HG02870 (cell line): ENCODE data around the gene CCDC171.
"Not testable (repeated sequence)": the region's sequence is repeated elsewhere in the genome, so short reads cannot be mapped to it uniquely, and the experiment has no call there.

Experiments
- ATAC-seq: cut with Tn5 transposase; IDR thresholded peaks from one replicate; pipeline ENCODE4 v1.9.1; 2021; ENCODE audit warnings: mild to moderate bottlenecking, moderate library complexity; ENCODE audit not compliant: unreplicated experiment

Gene CCDC171

DNA sequence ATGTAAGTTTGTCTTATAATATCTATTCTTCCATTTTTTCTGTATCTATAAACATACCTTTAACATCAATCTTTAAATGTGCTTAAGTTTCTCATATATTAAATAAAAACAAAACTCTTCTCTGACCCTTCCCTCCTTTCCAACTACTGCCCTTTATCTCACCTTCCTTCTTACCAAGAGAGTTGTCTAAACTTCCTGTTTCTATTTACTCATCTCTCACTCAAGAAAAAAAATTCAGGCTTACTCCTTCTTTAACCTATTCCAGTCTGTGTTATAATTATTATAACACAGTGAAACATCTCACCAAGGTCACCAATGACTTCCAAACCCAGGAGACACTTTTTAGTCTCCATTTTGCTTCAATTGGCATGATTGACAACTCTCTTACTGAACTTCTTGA lies 140.9 kb downstream of the CCDC171 start:
- ATAC-seq = no peak

DNA sequence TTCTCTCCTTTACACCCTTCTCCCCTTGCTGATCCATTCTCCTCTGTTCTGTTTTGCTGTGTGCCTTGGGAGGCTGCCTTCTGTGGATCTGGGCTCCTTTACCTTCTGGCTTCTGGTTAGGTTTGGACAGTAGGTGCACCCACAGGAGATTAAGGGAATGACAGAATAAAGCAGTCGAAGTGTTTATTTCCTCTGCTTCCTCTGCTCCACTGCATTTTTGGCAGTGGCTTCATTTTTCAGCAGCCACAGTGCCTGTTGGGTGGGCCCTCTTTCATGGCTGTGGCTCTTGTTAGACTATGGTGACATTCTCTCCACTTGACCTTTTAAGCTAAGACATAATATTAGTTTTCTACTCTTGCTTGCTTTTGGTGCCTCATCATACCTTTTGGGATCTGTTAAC lies 144.1 kb downstream of the CCDC171 start:
- no peak for ATAC-seq

DNA sequence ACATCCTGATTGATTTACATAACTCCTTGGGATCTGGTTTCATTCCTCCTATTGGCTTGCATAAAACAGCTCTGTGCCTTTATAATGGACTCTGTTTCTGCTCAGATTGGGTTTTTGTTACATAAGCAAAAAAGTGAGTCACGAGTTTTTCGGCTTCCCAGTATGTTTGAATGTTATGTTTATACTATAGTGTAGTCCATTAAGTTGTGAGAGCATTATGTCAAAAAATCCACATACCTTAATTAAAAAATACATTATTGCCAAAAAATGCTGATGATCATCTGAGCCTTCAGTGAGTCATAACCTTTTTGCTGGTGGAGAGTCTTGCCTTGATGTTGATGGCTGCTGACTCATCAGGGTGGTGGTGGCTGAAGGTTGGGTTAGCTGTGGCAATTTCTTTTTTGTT lies 144.6 kb downstream of the CCDC171 start:
- no peak for ATAC-seq

DNA sequence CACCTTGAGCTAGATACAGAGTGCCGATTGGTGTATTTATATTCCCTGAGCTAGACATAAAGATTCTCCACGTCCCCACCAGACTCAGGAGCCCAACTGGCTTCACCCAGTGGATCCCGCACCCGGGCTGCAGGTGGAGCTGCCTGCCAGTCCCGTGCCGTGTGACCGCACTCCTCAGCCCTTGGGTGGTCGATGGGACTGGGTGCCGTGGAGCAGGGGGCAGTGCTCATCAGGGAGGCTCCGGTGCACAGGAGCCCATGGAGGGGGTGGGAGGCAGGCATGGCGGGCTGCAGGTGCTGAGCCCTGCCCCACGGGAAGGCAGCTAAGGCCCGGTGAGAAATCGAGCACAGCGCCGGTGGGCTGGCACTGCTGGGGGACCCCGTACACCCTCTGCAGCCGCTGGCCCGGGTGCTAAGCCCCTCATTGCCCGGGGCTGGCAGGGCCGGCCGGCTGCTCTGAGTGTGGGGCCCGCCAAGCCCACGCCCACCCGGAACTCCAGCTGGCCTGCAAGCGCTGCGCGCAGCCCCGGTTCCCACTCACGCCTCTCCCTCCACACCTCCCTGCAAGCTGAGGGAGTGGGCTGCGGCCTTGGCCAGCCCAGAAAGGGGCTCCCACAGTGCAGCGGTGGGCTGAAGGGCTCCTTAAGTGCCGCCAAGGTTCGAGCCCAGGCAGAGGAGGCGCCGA lies 147.2 kb downstream of the CCDC171 start:
- not testable (repeated sequence) for ATAC-seq

DNA sequence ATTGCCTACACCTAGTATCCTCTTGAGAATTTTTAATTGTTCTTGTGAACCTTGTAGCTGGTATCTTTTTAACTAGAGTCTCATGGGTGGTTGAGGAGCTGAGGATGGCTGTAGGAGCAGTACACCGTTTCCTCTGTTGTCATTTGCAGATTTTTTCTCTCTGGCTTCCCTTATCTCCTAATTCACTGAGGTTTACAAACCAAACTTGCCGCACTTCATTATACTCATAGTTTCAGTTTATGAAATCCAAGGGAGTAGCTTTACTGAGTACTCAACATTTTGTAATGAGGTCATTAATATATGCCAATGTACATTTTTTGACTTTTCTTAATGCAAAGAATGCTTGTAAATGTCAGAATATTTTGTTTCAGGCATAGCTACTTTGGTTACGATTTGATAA lies 154.2 kb downstream of the CCDC171 start:
- ATAC-seq = no peak

DNA sequence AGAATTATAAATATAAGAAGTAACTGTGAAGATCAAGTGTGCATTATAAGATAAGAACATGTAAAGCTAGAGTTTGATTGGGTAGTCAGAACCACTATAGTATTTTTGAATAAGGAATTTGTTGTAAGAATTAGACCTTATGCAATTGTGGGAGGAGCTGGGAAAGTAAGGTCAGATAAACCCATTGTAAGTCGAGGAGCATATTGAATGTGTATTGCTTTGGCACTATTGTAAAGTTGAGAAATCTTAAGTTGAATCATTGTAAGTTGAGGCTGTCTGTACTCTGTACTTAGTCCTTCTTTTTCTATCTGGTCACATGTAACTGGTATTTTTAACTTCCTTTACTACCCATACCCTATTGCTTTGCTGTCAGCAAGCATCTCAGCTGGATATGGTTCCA lies 158.7 kb downstream of the CCDC171 start:
- no peak for ATAC-seq

DNA sequence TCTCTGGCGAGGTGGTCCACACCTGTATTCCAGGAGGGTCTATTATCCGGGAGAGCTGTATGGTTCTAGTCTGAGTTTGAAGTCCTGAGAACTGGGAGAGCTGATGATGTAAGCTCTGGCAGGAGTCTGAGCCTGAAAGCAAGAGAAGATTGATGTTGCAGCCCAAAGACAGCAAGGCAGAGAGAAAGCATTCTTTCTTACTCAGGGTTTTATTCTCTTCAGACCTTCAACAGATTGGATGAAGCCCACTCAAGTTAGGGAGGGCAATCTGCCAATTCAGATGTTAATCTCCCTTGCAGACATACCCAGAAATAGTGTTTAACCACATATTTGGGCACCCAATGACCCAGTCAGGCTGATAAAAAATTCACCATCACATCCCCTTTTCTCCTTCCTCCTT lies 159.1 kb downstream of the CCDC171 start:
- no peak for ATAC-seq

DNA sequence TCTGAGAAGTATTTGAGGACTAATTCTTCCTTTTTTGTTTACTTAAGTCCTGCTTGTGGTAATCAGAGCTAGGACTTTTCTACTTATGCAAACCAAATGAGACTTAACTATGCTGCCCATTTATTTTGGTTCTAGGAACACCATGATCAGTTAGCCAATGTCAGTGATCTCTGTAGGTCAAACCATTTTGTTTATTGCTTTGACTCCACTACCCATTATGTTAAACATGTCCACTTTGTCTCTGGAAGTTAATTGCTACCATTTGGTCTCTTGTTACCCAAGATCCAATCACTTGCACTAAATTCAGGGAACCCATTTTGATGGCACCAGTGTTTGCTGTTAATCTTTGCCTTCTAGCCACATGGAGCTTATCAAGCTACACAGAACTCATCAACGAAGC lies 161.9 kb downstream of the CCDC171 start:
- ATAC-seq = no peak

DNA sequence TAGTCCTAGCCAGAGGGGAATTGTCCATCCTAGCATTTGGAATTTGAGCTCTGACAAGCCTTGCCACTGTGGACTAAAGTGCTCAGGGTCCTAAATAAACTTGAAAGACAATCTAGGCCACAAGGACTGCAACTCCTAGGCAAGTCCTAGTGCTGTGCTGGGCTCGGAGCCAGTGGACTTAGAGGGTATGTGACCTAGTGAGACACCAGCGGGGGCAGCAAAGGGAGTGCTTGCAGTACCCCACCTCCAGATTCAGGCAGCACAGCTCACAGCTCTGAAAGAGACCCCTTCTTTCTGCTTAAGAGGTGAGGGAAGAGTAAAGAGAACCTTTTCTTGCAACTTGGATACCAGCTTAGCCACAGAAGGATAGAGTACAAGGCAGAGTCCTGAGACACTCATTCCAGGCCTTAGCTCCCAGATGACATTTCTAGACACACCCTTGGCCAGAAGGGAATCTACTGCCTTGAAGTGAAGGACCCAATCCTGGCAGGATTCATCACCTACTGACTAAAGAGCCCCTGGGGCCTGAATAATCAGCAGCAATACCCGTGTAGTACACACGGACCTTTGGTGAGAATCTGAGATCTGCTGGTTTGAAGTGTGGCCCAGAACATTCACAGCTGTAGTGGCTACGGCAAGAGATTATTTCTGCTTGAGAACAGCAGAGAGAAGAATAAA lies 164.6 kb downstream of the CCDC171 start:
- ATAC-seq = no peak

DNA sequence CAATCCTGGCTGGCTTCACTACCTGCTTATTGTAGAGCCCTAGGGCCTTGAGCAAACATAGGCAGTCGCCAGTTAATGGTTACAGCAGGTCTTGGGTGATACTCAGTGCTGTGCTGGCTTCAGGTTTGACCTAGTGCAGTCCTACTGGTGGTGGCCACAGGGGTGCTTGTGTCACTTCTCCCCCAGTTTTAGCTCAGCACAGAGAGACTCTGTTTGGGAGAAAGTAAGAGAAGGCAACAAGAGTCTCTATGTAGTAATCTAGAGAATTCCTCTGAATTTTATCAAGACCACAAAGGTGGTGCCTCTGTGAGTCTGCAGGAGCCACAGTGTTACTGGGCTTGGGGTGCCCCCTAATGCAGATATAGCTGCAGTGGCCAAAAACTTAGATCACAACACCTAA lies 165.6 kb downstream of the CCDC171 start:
- no peak for ATAC-seq

DNA sequence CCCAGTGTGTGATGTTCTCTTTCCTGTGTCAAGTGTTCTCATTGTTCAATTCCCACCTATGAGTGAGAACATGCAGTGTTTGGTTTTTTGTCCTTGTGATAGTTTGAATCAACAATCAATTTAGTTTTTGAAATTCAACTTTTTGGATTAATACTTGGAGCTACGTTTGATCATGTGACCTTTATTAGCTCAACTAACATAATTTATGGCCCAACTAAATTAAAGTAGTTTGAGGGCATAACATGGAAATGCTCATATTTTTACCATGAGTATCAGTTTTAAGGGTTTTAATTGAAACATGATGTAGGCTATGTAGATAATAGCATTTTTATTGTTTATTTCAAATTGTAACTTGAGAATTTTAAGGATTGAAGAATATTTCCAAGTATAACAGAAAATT lies 168.0 kb downstream of the CCDC171 start:
- ATAC-seq = no peak

DNA sequence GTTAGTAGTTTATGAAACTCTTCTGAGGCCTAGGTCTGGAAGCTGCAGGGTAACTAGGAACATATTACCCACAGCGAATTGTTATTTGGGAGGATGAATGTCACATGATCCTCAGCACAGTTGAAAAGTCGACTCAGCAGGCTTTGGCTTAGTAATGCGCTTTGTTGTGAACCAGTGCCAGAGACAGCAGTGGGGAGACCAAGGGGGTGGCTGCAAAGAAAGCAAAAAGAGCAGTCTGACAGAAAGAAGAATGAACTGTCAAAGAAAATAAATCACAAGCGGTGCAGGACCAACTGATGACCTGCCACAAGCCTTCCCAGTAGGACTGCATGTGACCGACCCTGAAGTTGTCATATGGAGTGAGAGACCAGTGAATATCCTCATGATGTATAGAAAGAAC lies 170.0 kb downstream of the CCDC171 start:
- no peak for ATAC-seq

DNA sequence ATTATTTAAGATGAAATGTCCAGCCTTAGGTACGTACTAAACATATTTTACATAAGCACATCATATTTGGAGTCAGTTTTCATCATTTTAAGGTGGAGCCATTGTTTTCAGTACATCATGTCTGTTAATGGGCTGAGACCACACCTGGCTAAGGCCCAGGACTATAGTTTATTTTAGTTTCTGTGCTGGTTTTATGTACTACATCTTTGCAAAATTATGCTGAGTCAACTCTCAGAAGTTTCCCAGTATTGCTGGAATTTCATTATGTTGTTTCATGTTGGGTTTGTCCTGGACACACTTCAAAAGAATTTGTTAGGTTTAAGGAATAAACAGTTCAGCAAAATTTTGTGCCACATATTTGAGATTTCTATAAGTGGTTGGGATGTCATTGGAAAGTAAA lies 171.2 kb downstream of the CCDC171 start:
- ATAC-seq = no peak

DNA sequence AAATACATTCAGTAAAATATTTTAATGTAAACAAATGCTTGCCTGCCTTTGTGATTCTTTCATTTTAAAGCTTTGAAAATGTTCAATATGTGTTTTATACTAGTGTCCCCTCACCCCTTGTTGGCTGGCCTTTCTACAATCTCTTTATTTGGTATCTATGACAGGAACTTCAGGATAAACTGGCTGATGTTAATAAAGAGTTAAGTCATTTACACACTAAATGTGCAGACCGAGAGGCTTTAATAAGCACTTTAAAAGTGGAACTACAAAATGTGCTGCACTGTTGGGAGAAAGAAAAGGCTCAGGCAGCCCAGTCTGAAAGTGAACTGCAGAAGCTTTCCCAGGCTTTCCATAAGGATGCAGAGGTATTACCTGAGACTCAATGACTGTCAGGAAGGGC lies 171.8 kb downstream of the CCDC171 start:
- no peak for ATAC-seq

DNA sequence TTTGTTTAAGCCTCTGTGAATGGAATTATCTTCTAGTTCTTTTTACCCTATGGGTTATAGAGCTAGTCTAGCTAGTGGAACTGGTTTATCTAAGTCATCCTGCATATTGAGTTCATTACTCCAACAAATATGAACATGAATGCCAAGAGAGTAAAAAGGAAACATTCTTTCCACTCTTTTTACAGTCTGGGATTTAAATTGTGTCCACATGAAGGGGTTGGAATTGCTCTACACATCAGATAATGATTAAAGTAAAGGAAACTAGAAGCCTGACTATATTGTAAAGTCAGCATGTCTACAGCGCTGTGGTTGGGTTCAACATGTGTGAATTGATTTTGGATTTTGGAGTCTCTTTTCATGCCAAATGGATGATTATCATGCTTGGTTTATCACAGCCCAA lies 173.1 kb downstream of the CCDC171 start:
- ATAC-seq = no peak

DNA sequence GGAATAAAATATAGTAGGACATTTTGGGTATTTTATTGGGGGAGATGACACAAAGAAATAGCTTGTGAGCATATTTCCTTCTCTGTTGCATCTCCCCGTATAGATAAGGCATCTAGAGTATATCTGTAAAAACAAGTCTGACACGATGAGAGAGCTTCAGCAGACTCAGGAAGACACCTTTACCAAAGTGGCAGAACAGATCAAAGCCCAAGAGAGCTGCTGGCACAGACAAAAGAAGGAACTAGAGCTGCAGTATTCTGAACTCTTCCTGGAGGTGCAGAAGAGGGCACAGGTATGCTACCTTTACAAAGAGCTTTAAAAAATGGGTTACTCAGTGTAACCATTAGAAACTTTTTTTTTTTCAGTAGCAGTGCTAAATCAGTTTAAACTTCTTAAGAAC lies 176.7 kb downstream of the CCDC171 start:
- no peak for ATAC-seq

DNA sequence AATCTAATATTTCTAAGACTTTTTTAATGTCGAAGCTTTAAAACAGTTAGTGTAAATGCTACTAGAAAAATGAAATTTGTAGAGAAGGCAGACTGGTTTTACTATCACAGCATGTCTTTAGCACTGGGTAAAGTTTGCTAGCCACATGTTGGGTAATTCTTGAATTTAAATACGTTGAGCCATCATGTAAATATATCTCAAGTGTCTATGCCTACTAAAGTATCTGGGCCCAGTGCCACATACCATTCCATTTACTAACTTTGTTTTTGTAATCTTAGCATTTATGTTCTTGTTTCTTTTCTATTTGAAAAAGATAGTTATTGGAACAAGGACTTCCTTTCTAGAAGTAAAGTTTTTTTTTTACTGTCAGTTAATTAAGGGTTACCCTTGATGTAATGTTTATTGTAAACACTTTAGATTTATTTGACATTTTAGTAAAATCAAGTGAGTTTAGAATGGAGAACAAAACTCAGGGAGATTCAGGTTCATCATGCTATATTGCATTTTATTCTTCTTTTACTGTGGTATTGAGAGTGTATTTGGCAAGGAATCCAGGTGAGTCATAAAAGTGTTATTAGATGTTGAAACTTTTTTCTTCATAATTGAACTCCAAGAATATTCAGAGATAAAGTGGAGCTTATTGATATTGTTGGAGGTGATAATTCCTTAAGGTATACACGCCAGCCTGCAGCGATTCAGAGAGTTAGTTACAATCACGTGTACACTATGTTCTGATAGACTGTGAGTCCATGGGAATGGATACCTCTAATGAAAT lies 182.4 kb downstream of the CCDC171 start:
- no peak for ATAC-seq

DNA sequence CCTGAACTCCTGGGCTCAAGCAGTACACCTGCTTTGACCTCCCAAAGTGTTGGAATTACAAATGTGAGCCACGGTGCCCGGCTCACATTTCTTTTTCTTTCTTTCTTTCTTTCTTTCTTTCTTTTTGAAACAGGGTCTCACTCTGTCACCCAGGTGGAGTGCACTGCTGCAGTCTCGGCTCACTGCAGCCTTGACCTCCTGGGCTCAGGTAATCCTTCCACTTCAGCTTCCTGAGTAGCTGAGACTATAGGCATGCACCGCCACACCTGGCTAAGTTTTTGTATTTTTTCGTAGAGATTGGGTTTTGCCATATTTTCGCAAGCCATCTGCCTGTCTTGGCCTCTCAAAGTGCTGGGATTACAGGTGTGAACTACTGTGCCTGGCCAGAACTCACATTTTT lies 183.7 kb downstream of the CCDC171 start:
- ATAC-seq = no peak

DNA sequence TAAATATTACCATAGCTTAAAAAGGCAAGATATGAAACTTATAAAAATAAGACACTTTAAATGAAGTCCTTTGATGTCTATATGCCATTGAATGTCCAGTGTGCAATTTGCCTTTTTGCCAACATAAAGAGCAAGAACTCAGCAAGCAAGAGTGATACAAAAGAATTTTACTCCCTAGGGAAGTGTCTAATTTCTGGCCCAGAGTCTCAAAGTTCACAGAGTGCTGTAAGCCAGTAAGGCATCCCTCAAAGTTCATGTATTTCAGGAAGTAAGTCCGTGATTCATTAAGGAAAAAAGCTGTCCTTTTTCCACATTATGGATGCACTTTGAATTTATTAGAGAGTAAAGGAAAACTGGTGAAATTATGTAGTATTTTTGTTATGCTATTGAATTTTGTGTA lies 185.2 kb downstream of the CCDC171 start:
- ATAC-seq = no peak

DNA sequence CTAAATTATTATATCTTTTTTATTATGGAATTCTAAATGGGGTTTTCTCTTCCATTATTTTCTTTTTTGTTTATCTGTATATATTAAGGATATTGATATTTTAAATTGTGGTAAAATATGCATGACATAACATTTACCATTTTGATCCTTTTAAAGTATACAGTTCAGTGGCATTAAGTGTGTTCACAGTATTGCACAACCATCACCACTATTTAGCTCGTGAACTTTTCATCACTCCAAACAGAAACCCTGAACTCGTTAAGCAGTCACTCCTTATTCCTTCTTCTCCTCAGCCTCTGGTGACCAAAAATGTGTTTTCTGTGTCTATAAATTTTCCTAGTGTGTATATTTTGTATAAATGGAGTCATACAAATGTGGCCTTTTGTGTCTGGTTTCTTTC lies 188.2 kb downstream of the CCDC171 start:
- ATAC-seq = no peak

DNA sequence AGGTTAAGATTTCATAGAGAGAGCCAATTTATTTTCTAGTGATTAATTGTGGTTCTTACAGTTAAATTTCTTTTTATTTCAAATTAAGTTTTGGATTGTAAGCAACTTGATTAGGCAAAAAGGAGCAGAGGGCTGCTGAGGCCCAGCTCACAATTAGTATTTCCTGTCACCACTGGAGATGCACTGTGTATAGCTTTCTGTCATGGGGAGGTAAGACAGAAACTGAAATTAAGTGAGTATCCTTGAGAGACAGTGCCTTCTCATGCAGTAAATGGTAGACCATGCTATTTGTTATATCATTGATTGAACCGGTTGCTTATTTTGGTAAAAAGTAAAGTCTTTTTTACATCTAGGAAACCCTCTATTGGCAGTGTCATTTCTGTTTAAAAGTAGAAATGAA lies 190.7 kb downstream of the CCDC171 start:
- ATAC-seq = peak; percentile 84

DNA sequence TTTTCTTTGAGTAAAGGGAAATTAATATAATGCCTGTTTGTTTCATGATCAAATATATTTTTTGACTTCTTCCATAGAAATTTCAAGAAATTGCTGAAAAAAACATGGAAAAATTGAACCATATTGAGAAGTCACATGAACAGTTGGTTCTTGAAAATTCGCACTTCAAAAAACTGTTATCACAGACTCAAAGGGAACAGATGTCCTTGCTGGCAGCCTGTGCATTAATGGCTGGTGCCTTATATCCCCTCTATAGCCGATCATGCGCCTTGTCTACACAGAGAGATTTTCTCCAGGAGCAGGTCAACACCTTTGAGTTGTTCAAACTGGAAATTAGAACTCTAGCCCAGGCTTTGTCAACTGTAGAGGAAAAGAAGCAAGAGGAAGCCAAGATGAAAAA lies 191.4 kb downstream of the CCDC171 start:
- ATAC-seq = no peak
